ENCODE data around the gene MSMP. TPM values are rescaled to one million over a fixed set of nuclear protein-coding genes. Genes with fewer than 3 reads are reported as not detected.

Gene MSMP
- total and polyA plus RNA-seq, 2 donors (not counting 3 experiments of a cell fraction or from before 2014, with no cell fraction given): 18.8 to 29.0 TPM

GRCh38 chr9:35771943-35772342 is 17.9 kb upstream of the MSMP start:
- CTCF ChIA-PET: interaction anchor here (1.0 to 4.2 kb wide), 12 partner anchors 10 to 110 kb away, joined by 3 to 21 read pairs (median 6); partner anchors contain the start of genes GBA2, MSMP and RGP1
- Histone ChIP-seq H3K4me2 (ENCODE audit: insufficient read depth, low read length) (peak overlapping the region; percentile 78), H3K4me3 (replicated peaks in 1 of 3; ENCODE audit: insufficient read depth in 1 of 3, low read depth in 1 of 3, low read length in 3 of 3) (no peak overlapping the region), H3K27ac (ENCODE audit: insufficient read depth, low read depth, low read length) (no peak overlapping the region), H4K20me1 (replicated peaks; ENCODE audit: control insufficient read depth, extremely low read depth, insufficient read depth, low read length) (no peaks in the 10 kb centered on the region), H3K27me3 (ENCODE audit: control insufficient read depth in 2 of 2, insufficient read depth in 2 of 2, low read length in 2 of 2) (no peaks in the 10 kb centered on the region), H3K9me3 (replicated peaks; ENCODE audit: control insufficient read depth, insufficient read depth, low read length) (no peaks in the 10 kb centered on the region), H3K4me1 (ENCODE audit: control insufficient read depth, extremely low read depth, insufficient read depth, low read length) (peaks cover 36% of the 10 kb centered on the region), H3K9me1 (replicated peaks; ENCODE audit: control insufficient read depth, extremely low read depth, insufficient read depth, low read length) (no peaks in the 10 kb centered on the region), H3K79me2 (ENCODE audit: control insufficient read depth, insufficient read depth, low read length) (no peaks in the 10 kb centered on the region), H3K9ac (replicated peaks; ENCODE audit: extremely low read depth, insufficient read depth, low read length) (no peak overlapping the region), H3K36me3 (ENCODE audit: control insufficient read depth in 2 of 2, extremely low read depth in 1 of 2, insufficient read depth in 2 of 2, low read length in 2 of 2) (no peaks in the 10 kb centered on the region), H2AFZ (ENCODE audit: low read depth, low read length) (no peak overlapping the region)
- DNase-seq (ENCODE audit: low read depth, low spot score) (no peak), FAIRE-seq (no peak)
- intact Hi-C loops (cut with micrococcal nuclease): loop anchor here (1.0 to 2.0 kb wide), 2 partner anchors 12 to 15 kb away; no protein-coding TSS in a partner anchor
- dilution Hi-C loops (cut with MboI; ENCODE audit: extremely low pct_ligation_motif_present, low sequenced_read_pairs): no loop called here
- POLR2A ChIA-PET: interaction anchor here (2.0 kb wide), 1 partner anchor 11 kb away, joined by 4 read pairs; no protein-coding TSS in a partner anchor
- BruUV-seq (replicated peaks): no TSS peak
- TF ChIP-seq POLR2A (IDR thresholded peaks at IDR 0.05; ENCODE audit: low read depth, low read length) (no peak), POLR2AphosphoS5 (IDR thresholded peaks at IDR 0.05; ENCODE audit: insufficient read depth, low read depth, low read length) (no peak), GATA2 (IDR thresholded peaks at IDR 0.05; ENCODE audit: insufficient read depth, insufficient read length, low read depth, low read length) (no peak), MAX (IDR thresholded peaks at IDR 0.05; ENCODE audit: insufficient read depth, insufficient read length) (no peak), EZH2 (IDR thresholded peaks at IDR 0.05; ENCODE audit: borderline replicate concordance, low read depth, low read length, severe bottlenecking) (no peak), MYC (IDR thresholded peaks at IDR 0.05; ENCODE audit: low read depth, low read length) (no peak), JUN (IDR thresholded peaks at IDR 0.05; ENCODE audit: borderline replicate concordance, insufficient read depth, insufficient read length, low read depth) (no peak), FOS (IDR thresholded peaks at IDR 0.05; ENCODE audit: borderline replicate concordance, insufficient read depth, low read length) (no peak)
- TF ChIP-seq, protein P1, sequence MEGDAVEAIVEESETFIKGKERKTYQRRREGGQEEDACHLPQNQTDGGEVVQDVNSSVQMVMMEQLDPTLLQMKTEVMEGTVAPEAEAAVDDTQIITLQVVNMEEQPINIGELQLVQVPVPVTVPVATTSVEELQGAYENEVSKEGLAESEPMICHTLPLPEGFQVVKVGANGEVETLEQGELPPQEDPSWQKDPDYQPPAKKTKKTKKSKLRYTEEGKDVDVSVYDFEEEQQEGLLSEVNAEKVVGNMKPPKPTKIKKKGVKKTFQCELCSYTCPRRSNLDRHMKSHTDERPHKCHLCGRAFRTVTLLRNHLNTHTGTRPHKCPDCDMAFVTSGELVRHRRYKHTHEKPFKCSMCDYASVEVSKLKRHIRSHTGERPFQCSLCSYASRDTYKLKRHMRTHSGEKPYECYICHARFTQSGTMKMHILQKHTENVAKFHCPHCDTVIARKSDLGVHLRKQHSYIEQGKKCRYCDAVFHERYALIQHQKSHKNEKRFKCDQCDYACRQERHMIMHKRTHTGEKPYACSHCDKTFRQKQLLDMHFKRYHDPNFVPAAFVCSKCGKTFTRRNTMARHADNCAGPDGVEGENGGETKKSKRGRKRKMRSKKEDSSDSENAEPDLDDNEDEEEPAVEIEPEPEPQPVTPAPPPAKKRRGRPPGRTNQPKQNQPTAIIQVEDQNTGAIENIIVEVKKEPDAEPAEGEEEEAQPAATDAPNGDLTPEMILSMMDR (IDR thresholded peaks at IDR 0.05; ENCODE audit: extremely low read depth in 1 of 2, insufficient read depth in 1 of 2, low read depth in 1 of 2, low read length in 2 of 2): no peak
